Mammary epithelial cell (primary cell): ENCODE data around the gene ASB13.

ENCODE experiments used
- CTCF ChIP-seq, 2 donors: IDR thresholded peaks in 1 of 2; conservative IDR thresholded peaks in 1 of 2; 2 replicates each; pipeline ENCODE4 v1.5.1; 2011 to 2012; ENCODE audit warnings: inconsistent platforms in 2 of 2, low read length in 2 of 2, mild to moderate bottlenecking in 2 of 2, control low read depth in 1 of 2, low read depth in 1 of 2; ENCODE audit not compliant: insufficient read depth in 1 of 2; ENCODE audit errors: extremely low read depth in 1 of 2
- EZH2 ChIP-seq: IDR thresholded peaks from 2 replicates; pipeline ENCODE4 v1.6.1; 2012; ENCODE audit warnings: low read length, inconsistent platforms, borderline replicate concordance

DNA sequence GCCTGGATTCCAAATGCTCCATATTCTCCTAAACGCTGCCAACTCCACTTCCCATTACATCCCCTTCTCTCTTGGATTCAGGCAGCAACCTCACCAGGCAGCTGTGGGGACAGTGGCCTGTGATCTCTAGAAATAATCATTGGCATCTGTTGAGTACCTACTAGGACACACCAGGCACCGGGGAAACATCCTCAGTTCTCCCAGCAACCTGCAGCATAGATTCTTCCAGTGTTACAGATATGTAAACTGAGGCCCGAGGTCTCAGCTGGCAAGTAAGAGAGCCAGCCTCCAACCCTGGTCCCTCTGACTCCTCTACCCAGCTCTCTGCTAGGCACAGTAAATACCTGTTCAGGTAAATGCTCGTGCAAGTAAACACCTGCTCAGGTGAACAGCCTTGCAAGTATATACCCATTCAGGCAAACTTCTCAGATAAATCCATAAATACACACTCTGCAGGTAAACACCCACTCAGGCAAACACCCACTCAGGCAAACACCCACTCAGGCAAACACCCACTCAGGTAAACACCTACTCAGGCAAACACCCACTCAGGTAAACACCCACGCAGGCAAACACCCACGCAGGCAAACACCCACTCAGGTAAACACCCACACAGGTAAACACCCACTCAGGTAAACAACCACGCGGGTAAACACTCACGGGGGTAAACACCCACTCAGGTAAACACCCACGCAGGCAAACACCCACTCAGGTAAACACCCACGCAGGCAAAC lies 18.7 kb downstream of the ASB13 start:
- TF ChIP-seq CTCF (conservative IDR thresholded peaks at IDR 0.05 in 1 of 2, IDR thresholded peaks at IDR 0.05 in 1 of 2; ENCODE audit: extremely low read depth in 1 of 2, insufficient read depth in 1 of 2, low read depth in 1 of 2, low read length in 2 of 2), result no peak
- TF ChIP-seq EZH2, result no peak
